DMS53 (cell line): ENCODE measurements around the gene CDK6.
A peak's percentile ranks its signal among the peaks of the same experiment; 100 is the strongest.
"Not testable (repeated sequence)": the region's sequence is repeated elsewhere in the genome, so short reads cannot be mapped to it uniquely, and the experiment has no call there.

Experiments used
- DNase-seq: peaks from one replicate; lab custom pipeline; 2025; lab: John Stamatoyannopoulos, UW

The CDK6 gene

GRCh38 chr7:92623544-92623943 lies 212.8 kb downstream of the CDK6 start:
- DNase-seq: no peak

DNA sequence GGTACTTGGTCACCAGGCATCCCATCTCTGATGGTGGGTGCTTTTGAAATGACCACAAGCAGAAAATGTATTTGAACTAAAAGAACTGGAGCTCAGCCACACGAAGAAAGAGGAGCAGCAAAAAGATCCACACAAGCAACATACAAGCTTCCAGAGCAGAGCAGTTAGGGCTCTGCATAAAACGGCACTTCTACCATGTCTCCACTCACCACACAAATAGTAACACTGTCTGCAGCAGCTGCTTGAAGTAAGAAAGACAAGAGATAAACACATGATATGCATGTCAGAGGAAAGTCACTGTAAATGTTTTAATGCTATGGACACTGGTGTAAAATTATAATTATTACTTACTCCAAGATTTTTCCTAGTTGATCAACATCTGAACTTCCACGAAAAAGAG lies 213.7 kb downstream of the CDK6 start:
- no peak for DNase-seq

DNA sequence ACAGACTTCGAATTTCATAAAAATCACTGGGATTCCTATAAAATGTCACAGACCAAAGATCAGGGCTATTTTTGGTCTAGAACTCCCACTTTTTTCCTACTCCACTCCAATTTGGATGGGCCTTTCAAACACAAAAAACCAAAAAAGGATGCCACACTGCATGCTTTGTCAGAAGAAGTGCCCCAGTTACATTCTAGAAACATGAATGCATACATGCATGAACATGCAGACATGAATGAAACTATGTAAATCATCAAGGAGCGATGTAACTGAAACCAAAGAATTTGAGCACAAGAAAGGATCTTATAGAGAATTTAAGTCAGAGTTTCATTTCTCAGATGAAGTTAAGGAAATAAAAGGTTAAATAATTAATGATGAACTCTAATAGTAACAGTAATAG lies 214.3 kb downstream of the CDK6 start:
- DNase-seq: no peak

- no peak for DNase-seq
These were observed 214.8 kb downstream of the CDK6 start for GRCh38 chr7:92621561-92622023.

- peak; percentile 91 for DNase-seq
These were observed 215.3 kb downstream of the CDK6 start for GRCh38 chr7:92621026-92621540.

DNA sequence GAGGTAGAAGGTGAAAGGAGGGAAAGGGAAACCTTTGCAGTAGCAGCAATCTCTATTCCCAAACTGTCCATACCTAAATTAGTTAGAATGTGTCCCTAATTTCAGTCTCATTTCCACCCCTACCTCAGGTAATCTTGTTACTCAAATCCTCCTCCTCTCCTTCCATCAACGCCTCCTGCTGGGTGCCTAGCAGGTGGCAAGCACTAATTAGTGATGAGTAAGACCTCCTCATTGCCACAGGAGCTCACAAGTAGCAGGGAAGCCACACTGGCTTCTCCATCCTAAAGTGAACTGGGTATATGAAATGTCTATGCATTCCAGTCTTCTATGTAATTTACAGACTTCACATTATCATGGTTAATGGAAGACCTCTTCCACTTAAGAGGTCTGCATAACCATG lies 220.5 kb downstream of the CDK6 start:
- peak; percentile 16 for DNase-seq

GRCh38 chr7:92614660-92615174 lies 221.7 kb downstream of the CDK6 start:
- DNase-seq: peak; percentile 71

DNA sequence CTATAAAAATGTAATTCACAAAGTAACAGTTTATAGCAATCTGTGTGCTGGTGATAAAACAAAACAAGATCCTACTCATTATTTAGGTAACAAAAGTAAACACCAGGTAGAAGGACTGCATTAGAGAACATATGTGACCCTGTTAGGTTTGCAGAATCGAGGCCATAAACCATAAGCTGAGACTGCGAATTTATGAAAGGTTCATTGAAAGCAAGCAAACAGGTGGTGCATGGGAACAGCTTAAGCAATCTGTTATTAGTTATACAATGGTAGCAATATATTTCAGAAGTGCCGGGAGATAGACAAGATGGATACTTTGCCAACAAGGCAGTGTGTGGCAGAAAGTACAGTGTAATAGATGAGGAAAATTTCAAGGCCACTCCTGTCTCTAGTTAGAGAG lies 222.7 kb downstream of the CDK6 start:
- DNase-seq: no peak

DNA sequence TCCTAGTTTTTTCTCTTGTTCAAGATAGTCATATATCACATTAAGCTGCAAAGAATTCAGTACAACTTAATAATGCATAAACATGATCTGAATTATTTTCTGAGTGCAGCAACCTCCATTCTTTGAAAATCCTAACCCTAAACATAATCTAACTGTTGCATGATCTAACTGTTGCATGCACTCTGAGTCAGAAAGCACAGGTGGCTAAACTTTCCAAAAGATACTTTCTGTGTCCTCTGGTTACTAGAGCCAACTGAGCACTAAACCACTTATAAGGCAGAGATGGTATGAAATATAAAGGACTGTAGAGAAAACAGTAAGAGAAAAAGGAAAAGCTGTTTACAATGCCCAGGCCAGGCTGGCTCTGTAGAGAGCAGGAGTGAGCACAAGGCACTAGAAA lies 223.2 kb downstream of the CDK6 start:
- DNase-seq: no peak

GRCh38 chr7:92612501-92612900 lies 223.9 kb downstream of the CDK6 start:
- no peak for DNase-seq

GRCh38 chr7:92611735-92612134 lies 224.6 kb downstream of the CDK6 start:
- no peak for DNase-seq

DNA sequence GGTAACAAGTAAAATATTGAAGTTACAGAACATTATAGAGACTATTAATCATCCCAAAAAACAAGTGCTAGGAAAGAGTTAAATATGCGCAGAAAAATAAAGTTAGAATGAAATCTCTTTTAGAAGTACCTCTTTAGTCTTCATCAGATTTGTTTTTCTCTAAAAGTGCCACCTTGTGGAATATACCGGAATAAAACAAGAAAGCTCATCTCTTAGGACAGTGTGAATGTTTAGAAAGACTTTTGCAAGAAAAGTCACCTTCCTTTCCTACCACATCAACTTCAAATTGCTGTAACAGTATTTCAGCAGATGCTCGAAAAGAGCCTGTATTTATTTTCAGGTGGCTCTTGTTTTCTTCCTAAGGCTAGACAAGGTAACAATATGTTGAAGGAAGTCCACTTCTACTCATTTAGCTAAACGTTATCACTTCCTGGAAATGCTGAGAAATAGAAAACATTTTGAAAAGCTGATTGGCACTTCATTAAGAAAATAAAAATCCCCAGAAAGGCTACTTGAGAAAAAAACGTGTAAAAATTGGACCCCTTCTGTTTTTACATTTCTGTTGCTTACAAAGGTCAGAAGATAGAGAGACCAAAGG lies 226.4 kb downstream of the CDK6 start:
- DNase-seq: peak; percentile 65

- DNase-seq: peak; percentile 89
These were observed 227.7 kb downstream of the CDK6 start for GRCh38 chr7:92608380-92609322.

GRCh38 chr7:92606985-92607384 lies 229.4 kb downstream of the CDK6 start:
- DNase-seq: no peak

DNA sequence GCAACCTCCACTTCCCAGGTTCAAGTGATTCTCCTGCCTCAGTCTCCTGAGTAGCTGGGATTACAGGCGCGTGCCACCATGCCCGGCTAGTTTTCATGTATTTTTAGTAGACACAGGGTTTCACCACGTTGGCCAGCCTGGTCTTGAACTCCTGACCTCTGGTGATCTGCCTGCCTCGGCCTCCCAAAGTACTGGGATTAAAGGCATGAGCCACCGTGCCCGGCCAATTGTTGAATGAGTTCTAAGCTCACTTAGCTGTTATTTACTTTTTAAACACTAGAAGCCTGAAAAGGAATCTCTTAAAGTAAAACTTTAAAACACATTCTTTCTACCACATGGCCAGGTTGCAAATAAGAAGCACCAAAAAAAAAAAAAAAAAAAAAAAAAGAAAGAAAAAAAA lies 231.9 kb downstream of the CDK6 start:
- DNase-seq: not testable (repeated sequence)

DNA sequence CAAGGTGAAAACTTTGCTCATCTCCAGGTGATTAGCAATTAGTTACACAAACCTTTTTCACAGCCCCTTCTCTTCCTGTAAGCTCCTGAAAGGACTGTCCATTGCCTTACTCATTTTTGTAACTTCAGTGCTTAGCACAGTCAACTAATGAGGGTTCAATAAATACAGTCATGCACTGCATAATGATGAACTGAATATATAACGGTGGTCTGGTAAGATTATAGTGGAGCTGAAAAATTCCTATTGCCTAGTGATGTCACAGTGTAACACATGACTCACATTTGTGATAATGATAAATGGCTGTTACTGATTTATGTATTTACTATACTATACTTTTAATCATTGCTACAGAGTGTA lies 233.3 kb downstream of the CDK6 start:
- no peak for DNase-seq

GRCh38 chr7:92602352-92603088 lies 233.9 kb downstream of the CDK6 start:
- no peak for DNase-seq

DNA sequence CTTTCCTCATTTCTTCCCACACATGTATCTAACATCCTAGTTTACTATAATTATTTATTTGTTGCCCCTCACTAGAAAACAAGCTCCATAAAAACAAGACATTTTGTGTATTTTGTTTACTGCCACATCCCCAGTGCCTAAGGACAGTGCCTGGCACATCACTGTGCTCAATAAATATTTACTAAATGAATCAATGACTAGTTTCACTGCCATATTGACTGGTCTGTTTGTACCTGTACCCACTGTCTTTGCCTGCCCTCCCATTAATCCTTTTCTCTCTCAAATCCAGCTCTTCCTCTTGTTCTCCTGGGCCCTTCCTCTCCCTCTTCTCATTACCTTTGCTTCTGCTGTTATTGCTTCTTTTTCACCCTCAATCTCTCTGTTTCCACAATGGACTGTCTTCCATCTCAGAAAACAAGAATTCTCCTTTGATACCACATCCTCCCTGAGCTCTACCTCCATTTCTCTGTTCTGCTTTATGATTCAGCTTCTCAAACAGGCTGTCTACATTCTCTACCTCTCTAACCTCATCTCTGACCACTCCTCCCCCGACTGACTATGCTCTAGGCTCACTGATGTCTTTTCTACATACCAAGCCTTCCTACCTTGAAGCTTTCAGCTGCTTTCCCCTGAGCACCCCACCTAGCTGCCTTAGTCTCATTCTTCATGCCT lies 237.9 kb downstream of the CDK6 start:
- no peak for DNase-seq

DNA sequence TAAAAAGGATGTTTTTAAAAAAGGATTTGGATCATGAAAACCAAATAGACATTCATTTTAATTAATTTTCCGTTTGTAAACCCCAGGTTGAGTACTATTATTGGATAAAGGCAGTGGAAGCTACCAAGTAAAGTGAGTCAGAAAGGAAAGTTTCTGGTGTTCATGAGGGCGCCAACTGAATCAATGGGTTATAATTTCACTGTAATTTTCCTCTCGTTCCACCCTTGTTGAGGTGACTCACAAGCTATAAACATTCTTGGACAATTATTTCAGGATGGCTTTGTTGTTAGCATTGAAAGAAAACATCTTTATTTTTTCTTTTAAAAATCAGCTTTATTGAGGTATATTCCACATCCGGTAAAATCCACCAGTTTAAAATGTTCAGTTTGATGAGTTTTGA lies 241.1 kb downstream of the CDK6 start:
- no peak for DNase-seq

DNA sequence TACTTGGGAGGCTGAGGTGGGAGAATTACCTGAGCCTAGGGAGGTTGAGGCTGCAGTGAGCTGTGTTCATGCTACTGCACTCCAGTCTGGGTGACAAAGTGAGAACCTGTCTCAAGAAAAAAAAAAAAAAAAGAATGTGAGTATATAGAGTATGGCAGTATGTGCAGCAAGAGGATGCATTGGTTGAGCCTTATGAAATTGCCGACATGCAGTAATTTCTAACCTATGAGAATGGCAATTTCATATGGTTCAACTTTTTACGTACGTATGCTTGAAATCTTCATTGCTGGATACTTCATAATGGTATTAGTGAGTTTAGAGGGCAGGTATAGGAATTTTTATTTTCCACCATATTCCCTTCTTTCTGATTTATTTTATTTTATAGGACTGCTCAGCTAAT lies 241.6 kb downstream of the CDK6 start:
- DNase-seq: no peak

DNA sequence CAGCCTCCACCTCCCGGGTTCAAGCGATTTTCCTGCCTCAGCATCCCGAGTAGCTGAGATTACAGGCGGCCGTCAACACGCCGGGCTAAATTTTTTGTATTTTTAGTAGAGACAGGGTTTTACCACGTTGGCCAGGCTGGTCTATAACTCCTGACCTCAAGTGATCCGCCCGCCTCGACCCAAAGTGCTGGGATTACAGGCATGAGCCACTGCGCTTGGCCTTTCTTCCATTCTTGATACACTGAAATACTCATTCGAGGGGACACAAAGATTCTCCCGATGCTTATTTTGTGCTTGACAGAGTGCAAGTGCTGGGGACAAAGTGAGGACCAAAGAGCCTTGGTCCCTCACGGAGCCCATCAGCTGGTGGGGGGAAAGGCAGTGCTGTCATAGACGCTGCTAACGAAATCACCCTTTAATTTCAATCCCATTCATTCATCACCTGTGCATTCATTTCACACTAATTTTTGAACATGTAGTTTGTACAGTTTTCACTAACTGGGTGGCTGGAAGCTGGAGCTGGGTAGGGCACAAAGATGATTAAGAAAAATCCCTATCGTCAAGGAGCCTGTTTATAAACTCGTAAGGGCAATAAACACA lies 245.6 kb downstream of the CDK6 start:
- DNase-seq: peak; percentile 24
